NT2/D1 (cell line): ENCODE measurements around the gene ITGB6.

Experiments
- YY1 ChIP-seq: IDR thresholded peaks from 2 replicates; pipeline ENCODE4 v1.6.1; 2011; ENCODE audit not compliant: insufficient read length, insufficient read depth
- ZNF274 ChIP-seq: IDR thresholded peaks from 2 replicates; pipeline ENCODE4 v1.6.1; 2011; ENCODE audit warnings: mild to moderate bottlenecking, low read depth, low read length

DNA sequence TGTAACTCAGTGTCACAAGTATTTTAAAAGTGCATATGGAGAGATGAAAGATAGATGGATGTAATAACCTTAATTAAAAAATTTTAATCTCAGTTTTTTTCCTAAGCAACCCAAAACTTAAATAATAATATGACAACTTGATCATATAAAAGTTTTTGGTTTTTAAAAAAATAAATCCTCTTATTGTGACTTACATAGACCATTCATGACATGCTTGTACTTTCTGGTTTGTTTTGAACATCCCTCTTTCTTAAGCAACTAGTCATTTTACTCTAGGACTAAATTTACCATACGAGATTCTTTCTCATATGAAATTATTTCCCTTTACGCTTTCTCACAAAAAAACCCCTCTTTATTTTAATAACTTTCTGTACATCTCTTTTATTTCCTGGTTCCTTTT lies 131.2 kb downstream of the ITGB6 start:
- no peak for TF ChIP-seq ZNF274
- TF ChIP-seq YY1 = no peak
